Muscle layer of colon (tissue), 2 donors: ENCODE results near the gene PPFIA2.

Source experiments
- H3K27ac ChIP-seq: one replicate; pipeline ENCODE4 v1.7.0; 2013; ENCODE audit warnings: low read depth, mild to moderate bottlenecking, low read length, moderate library complexity
- H3K27me3 ChIP-seq, 2 donors: one replicate each; pipeline ENCODE4 v1.7.0; 2013; ENCODE audit warnings: low read length in 2 of 2, mild to moderate bottlenecking in 2 of 2; ENCODE audit not compliant: insufficient read depth in 2 of 2, control insufficient read depth in 1 of 2
- H3K36me3 ChIP-seq: one replicate; pipeline ENCODE4 v1.7.0; 2013; ENCODE audit warnings: mild to moderate bottlenecking, low read length; ENCODE audit not compliant: insufficient read depth
- H3K4me1 ChIP-seq: one replicate; pipeline ENCODE4 v1.7.0; 2013; ENCODE audit warnings: mild to moderate bottlenecking, low read length; ENCODE audit not compliant: insufficient read depth
- H3K4me3 ChIP-seq, 2 donors: one replicate each; pipeline ENCODE4 v1.7.0; 2013; ENCODE audit warnings: low read length in 2 of 2, low read depth in 1 of 2, mild to moderate bottlenecking in 1 of 2, moderate library complexity in 1 of 2
- H3K9ac ChIP-seq: one replicate; pipeline ENCODE4 v1.7.0; 2013; ENCODE audit warnings: low read length
- H3K9me3 ChIP-seq: one replicate; pipeline ENCODE4 v1.7.0; 2013; ENCODE audit warnings: mild to moderate bottlenecking, low read length
- donor health status: abdominal sarcoma.
- donor health status: Adenocarcinoma of cecum.

Gene PPFIA2

DNA sequence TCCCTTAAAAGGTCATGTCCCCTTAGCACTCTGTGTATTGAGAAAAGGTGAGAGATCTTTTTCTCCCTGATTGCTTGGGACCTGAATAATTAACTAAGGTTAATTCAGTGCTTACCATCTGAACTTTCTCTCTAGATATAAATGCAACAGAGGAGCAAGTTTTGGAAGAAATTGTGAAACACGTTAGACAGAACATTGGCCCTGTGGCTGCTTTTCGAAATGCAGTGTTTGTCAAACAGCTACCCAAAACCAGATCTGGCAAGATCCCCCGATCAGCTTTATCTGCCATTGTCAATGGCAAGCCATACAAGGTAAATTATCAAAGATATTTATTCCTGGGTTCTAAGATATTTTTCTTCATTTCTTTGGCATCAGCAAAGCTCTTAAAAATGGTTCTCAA is 505.8 kb downstream of the PPFIA2 start:
- no peak overlapping the region for H3K27ac ChIP-seq

DNA sequence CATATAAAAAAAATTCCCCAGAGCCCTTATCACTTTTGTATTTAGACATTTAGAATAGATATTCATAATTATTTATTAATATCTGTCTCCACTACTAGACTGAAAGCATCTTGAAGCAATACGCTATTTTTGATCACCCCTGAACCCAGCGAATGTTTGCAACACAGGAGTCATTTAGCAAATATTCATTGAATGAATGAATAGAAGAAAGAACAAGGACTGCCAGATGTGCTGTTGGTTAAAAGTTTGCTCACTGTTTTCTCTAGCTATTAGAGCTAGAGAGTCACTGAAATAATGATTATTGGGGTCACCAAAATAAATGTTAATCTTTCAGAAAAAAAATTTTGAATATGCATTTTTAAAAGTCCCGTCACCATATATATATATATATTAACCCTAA is 506.9 kb downstream of the PPFIA2 start:
- Histone ChIP-seq H3K27me3 (no peaks in the 10 kb centered on the region), H3K9me3 (no peaks in the 10 kb centered on the region), H3K27ac (no peak overlapping the region), H3K4me3 (no peak overlapping the region), H3K36me3 (no peaks in the 10 kb centered on the region), H3K9ac (no peak overlapping the region), H3K4me1 (no peaks in the 10 kb centered on the region)

More for the DNA sequence above, 505.8 kb downstream of the PPFIA2 start:
- no peaks in the 10 kb centered on the region for H3K36me3 ChIP-seq
- no peak overlapping the region for H3K4me3 ChIP-seq
- H3K27me3 ChIP-seq = no peaks in the 10 kb centered on the region
- H3K4me1 ChIP-seq = no peaks in the 10 kb centered on the region
- no peak overlapping the region for H3K9ac ChIP-seq
- H3K9me3 ChIP-seq = no peaks in the 10 kb centered on the region

DNA sequence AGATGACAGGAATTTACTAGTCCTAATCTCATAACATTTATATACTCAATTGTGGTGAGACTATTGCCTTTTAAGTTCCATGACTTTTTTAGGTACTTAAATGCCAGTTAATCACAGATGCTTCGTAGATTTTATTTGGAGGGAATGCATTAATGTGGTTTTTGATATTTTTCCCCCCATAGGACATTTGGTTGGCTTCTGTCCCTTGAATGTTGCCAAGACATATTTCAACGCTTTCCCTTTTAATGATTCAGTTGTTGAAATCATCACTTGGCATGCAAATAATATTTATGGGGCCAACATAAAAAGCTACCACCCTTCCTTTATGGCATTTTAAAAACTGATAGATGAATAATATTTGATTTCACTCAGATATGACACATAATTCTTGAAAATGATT is 509.2 kb downstream of the PPFIA2 start:
- H3K4me1 ChIP-seq = peaks cover 9% of the 10 kb centered on the region
- no peaks in the 10 kb centered on the region for H3K27me3 ChIP-seq
- H3K4me3 ChIP-seq = no peak overlapping the region
- H3K9ac ChIP-seq = no peak overlapping the region
- H3K36me3 ChIP-seq = no peaks in the 10 kb centered on the region
- H3K27ac ChIP-seq = no peak overlapping the region
- no peaks in the 10 kb centered on the region for H3K9me3 ChIP-seq

DNA sequence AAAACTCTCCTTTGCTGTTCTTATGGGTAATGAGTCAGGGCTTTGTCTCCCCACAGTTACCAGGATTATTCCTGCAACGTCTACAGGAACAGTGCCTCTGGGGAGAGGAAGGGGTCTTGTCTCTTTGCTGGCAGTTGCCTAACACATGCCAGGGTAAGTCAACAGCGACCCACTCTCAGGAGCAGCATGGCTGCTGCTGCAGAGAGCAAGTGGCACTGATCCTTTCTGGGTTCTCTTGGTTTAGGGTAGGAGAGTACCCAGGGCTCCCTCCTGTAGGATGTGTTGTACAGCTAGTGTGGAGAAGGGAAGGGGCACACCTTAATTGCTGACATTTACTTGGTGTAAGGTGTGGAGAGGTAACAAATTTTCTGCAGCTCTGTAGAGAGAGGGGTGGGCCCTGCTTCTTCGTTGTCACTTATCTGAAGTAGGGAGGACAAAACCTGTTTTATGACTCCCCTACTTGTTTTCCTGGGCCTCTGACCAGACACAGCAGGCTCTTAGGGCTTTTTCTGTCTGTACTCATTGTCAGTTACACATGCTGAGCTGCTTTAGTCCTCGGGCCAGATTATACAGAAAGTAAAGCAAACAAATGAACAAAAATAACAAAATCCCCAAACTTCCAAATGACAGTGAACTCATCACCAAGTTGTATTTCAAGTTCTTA is 513.1 kb downstream of the PPFIA2 start:
- Histone ChIP-seq H3K4me3 (no peak overlapping the region), H3K27ac (peak overlapping the region; percentile 45), H3K36me3 (no peaks in the 10 kb centered on the region), H3K4me1 (peaks cover 9% of the 10 kb centered on the region), H3K9ac (no peak overlapping the region), H3K27me3 (no peaks in the 10 kb centered on the region), H3K9me3 (no peaks in the 10 kb centered on the region)

DNA sequence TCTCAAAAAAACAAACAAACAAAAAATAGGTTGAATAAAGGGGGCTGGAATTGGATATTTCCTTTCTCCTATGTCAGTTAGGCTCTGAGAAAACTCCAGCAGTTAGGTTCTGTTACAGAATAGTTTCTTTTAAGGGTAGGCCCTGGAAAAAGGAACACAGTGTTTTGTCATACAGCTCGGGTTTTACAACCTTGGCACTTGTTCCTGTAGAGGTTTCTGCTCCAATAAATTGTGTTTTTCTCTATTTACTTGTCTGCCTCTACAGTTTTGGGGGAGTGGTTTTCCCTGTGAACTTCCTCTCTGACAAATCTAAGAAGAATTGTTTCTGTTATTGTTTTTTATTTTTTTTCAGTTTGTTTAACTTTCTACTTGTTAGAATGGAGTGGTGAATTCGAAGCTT is 513.7 kb downstream of the PPFIA2 start:
- Histone ChIP-seq H3K27ac (peak overlapping the region; percentile 45), H3K27me3 (no peaks in the 10 kb centered on the region), H3K9me3 (no peaks in the 10 kb centered on the region), H3K4me1 (peaks cover 9% of the 10 kb centered on the region), H3K9ac (no peak overlapping the region), H3K36me3 (no peaks in the 10 kb centered on the region), H3K4me3 (no peak overlapping the region)

DNA sequence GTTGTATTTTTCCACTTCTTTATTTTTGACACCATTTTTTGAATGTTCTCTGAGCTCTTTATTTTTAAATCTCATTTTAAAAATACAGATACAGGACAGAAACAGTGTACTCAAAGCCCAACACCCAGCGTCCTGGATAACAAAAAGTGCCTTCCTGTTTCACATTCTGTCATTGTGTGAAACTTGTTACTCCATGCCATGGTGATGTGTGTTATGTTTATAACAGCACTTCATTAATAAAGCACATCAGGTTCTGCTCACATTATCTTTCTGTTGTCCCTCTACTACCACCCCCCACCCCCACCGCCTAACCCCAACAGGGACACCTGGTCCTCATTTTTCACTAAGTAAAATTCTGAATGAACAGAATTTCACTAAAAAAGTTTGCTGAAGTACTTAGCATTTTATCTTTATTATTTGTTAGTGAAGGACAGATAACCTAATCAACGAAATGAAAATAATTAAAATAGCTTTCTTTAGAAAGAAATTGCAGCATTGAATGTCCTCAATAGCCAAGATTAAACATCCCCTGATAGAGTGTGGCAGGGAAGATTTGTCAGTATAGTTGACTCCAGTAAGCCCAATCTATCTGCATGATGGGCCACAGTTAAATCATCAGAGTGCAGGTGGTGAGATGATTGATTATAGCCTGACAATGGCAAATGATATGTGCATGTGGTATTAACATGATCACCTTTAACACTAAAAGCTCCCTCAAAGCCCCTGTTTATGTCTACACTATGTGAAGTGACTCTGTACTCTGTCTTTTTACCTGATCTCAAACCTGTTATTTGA is 527.4 kb downstream of the PPFIA2 start:
- no peak overlapping the region for H3K9ac ChIP-seq
- H3K4me3 ChIP-seq = no peak overlapping the region
- H3K9me3 ChIP-seq = no peaks in the 10 kb centered on the region
- no peak overlapping the region for H3K27ac ChIP-seq
- H3K4me1 ChIP-seq = no peaks in the 10 kb centered on the region
- no peaks in the 10 kb centered on the region for H3K27me3 ChIP-seq
- H3K36me3 ChIP-seq = no peaks in the 10 kb centered on the region

DNA sequence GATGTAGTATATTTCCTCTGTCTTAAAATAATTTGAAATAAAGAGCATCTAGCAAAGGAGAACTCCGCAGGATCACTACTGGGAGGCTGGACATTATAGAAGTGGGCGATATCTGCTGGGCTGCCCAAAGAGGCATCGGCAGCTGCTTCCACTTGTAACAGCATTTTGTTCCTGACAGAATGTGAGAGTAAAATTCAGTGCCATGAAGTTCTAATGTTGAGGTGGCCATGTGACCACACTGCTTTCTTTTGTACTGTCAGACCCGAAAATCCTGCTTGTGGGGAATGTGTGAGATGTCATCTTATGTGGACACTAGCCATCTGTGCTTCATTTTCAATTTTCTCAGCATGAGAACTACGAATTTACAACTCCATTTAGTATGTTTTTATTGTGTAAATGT is 529.4 kb downstream of the PPFIA2 start:
- H3K27ac ChIP-seq = no peak overlapping the region
- H3K9ac ChIP-seq = no peak overlapping the region

DNA sequence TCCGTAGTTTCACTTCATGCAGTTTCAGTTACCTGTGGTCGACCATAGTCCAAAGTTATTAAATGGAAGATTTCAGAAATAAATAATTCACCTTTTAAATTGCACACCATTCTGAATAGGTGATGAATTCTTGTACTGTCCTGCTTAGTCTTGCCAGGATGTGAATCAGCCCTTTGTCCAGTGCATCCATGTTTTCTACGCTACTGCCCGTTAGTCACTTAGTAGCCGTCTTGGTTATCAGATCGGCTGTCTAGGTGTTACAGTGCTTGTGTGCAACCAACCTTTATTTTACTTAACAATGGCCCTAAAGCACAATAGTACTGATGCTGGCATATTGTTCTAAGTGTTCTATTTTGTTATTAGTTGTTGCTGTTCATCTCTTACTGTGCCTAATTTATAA is 534.5 kb downstream of the PPFIA2 start:
- no peaks in the 10 kb centered on the region for H3K36me3 ChIP-seq
- H3K9me3 ChIP-seq = no peaks in the 10 kb centered on the region
- peaks cover 18% of the 10 kb centered on the region for H3K4me1 ChIP-seq
- no peaks in the 10 kb centered on the region for H3K27me3 ChIP-seq
- H3K27ac ChIP-seq = no peak overlapping the region
- no peak overlapping the region for H3K4me3 ChIP-seq
- H3K9ac ChIP-seq = no peak overlapping the region

More for the DNA sequence above, 529.4 kb downstream of the PPFIA2 start:
- Histone ChIP-seq H3K9me3 (no peaks in the 10 kb centered on the region), H3K4me1 (no peaks in the 10 kb centered on the region), H3K36me3 (no peaks in the 10 kb centered on the region), H3K27me3 (no peaks in the 10 kb centered on the region), H3K4me3 (no peak overlapping the region)

DNA sequence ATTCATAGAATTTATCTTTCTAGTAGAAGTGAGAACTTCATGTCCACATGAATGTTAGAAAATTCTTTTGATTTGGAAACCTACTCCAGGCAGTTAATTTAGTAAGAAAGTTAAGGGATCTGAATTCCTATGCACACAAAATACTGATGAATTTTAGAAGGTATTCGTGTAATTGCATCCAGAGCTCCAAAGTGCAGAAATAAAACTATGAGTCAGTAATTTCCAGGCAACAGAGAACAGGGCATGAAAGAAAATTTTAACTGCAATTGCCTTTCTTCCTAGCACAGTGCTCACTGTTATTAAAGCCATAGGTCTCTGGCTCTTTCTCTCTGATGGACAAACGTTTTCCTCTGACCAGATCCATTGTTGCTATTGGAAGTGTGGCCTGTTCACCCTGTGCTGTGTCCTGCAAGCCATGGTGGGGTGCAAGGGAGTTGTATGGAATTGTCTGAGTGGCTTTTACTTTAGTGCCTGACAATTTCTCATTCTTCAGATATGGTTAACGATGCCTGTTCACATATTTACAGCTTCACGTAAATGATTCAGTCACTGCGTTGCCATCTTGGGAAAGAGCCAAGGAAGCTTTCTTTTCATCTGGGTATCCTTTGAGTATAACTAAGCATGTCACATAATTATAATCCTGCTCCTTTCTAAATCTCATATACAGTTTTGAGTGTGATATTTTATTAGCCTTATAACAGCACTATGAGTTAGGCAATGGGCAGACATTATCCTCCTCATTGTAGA is 536.1 kb downstream of the PPFIA2 start:
- Histone ChIP-seq H3K9me3 (no peaks in the 10 kb centered on the region), H3K4me1 (peaks cover 18% of the 10 kb centered on the region), H3K27ac (no peak overlapping the region), H3K4me3 (no peak overlapping the region), H3K27me3 (no peaks in the 10 kb centered on the region), H3K9ac (no peak overlapping the region), H3K36me3 (no peaks in the 10 kb centered on the region)

DNA sequence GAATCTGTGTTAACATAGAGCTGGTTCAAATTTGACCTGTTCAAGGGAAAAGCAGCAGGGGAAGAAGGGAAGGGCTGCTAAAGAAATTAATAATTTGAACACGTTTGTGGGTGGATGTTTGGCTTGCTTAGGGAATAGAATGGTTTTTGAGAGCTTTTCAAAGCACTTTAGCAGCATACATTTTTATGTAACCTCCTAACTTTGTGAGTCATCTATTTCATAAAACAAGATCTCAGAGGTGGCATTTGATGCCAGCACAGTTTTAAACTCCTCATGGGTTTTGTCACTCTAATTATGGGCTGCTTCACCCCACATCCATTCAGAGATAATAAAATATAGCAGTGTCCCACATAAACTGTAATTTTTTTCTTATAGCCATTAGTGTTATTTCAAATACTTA is 537.5 kb downstream of the PPFIA2 start:
- Histone ChIP-seq H3K9ac (no peak overlapping the region), H3K4me1 (peaks cover 18% of the 10 kb centered on the region), H3K9me3 (no peaks in the 10 kb centered on the region), H3K27ac (no peak overlapping the region), H3K4me3 (no peak overlapping the region), H3K36me3 (no peaks in the 10 kb centered on the region), H3K27me3 (no peaks in the 10 kb centered on the region)

DNA sequence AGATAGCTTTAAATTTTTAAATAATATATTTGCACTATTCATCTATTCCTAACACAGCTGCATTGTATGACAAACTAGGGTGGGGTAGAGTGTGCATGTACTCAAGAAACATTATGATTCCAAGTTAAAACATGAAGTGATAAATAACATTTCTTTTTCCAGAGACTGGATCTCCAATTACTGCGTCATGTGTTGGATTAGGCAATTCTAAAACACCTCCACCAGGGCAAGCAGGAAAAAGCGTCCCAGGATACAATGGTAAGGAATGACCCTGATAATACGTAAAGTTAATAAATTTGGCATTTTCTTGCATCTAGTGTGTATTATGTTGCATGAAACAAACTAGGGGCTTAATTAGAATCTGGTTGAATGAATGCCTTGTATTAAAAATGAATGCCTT is 542.4 kb downstream of the PPFIA2 start:
- no peaks in the 10 kb centered on the region for H3K27me3 ChIP-seq
- peaks cover 4% of the 10 kb centered on the region for H3K4me1 ChIP-seq
- H3K36me3 ChIP-seq = no peaks in the 10 kb centered on the region
- H3K27ac ChIP-seq = no peak overlapping the region
- no peaks in the 10 kb centered on the region for H3K9me3 ChIP-seq
- no peak overlapping the region for H3K9ac ChIP-seq
- no peak overlapping the region for H3K4me3 ChIP-seq
